Astrocyte (in vitro differentiated cells and primary cell): ENCODE data around the gene FBLN2. TPM values are rescaled to one million over a fixed set of nuclear protein-coding genes. Genes with fewer than 3 reads are reported as not detected.

Experiments
- DNase-seq: peaks from one replicate; pipeline ENCODE4 v3.0.0-alpha.2; 2010; ENCODE audit warnings: low read depth
- FAIRE-seq: peaks from 2 replicates; lab custom pipeline; 2011; peaks lifted over from hg19 to GRCh38; lab: Jason Lieb, UNC
- H2AFZ ChIP-seq: 2 replicates; pipeline ENCODE4 v1.6.0; 2012; ENCODE audit warnings: low read depth, low read length, inconsistent platforms
- H3K27ac ChIP-seq: 2 replicates; pipeline ENCODE4 v1.5.1; 2011; ENCODE audit warnings: low read depth, low read length, inconsistent platforms
- H3K27me3 ChIP-seq: 2 replicates; pipeline ENCODE4 v1.6.0; 2011; ENCODE audit warnings: low read length, inconsistent platforms; ENCODE audit not compliant: insufficient read depth
- H3K36me3 ChIP-seq: 2 replicates; pipeline ENCODE4 v1.5.1; 2011; ENCODE audit warnings: low read length, inconsistent platforms; ENCODE audit not compliant: insufficient read depth
- H3K4me1 ChIP-seq: 2 replicates; pipeline ENCODE4 v1.5.1; 2011; ENCODE audit warnings: low read length, inconsistent platforms; ENCODE audit not compliant: insufficient read depth
- H3K4me2 ChIP-seq: 2 replicates; pipeline ENCODE4 v1.6.0; 2012; ENCODE audit warnings: low read length, inconsistent platforms
- H3K4me3 ChIP-seq: 2 replicates; pipeline ENCODE4 v1.5.1; 2011; ENCODE audit warnings: low read depth, mild to moderate bottlenecking, low read length, inconsistent platforms; ENCODE audit not compliant: insufficient read depth
- H3K79me2 ChIP-seq: 2 replicates; pipeline ENCODE4 v1.6.0; 2012; ENCODE audit warnings: mild to moderate bottlenecking, low read length, inconsistent platforms; ENCODE audit not compliant: insufficient read depth
- H3K9ac ChIP-seq: 2 replicates; pipeline ENCODE4 v1.6.0; 2012; ENCODE audit warnings: mild to moderate bottlenecking, low read length, inconsistent platforms
- H3K9me3 ChIP-seq: 2 replicates; pipeline ENCODE4 v1.5.1; 2012; ENCODE audit warnings: low read depth, mild to moderate bottlenecking, low read length, inconsistent platforms; ENCODE audit not compliant: insufficient read depth
- H4K20me1 ChIP-seq: 2 replicates; pipeline ENCODE4 v1.6.0; 2012; ENCODE audit warnings: low read length, inconsistent platforms; ENCODE audit not compliant: insufficient read depth
- H3K27ac Mint-ChIP-seq: one replicate; pipeline ENCODE4 v1.8.0; 2021; ENCODE audit warnings: mild to moderate bottlenecking, mixed read lengths; ENCODE audit not compliant: unreplicated experiment
- H3K27me3 Mint-ChIP-seq: one replicate; pipeline ENCODE4 v1.8.0; 2021; ENCODE audit warnings: low read depth, mixed read lengths; ENCODE audit not compliant: unreplicated experiment
- H3K36me3 Mint-ChIP-seq: one replicate; pipeline ENCODE4 v1.8.0; 2021; ENCODE audit warnings: low read depth, mixed read lengths; ENCODE audit not compliant: unreplicated experiment
- H3K4me1 Mint-ChIP-seq: one replicate; pipeline ENCODE4 v1.8.0; 2021; ENCODE audit warnings: low read depth, mixed read lengths; ENCODE audit not compliant: unreplicated experiment
- H3K4me3 Mint-ChIP-seq: one replicate; pipeline ENCODE4 v1.8.0; 2021; ENCODE audit warnings: mild to moderate bottlenecking, moderate library complexity, mixed read lengths; ENCODE audit not compliant: unreplicated experiment
- H3K9me3 Mint-ChIP-seq: one replicate; pipeline ENCODE4 v1.8.0; 2021; ENCODE audit warnings: mild to moderate bottlenecking, mixed read lengths; ENCODE audit not compliant: unreplicated experiment
- CTCF ChIP-seq: IDR thresholded peaks from 2 replicates; pipeline ENCODE4 v1.5.1; 2011; ENCODE audit warnings: low read depth, mild to moderate bottlenecking, inconsistent platforms, low read length, moderate library complexity; ENCODE audit not compliant: insufficient read depth
- EZH2 ChIP-seq: IDR thresholded peaks from 2 replicates; pipeline ENCODE4 v1.6.1; 2012; ENCODE audit warnings: mild to moderate bottlenecking, low read length, inconsistent platforms; ENCODE audit not compliant: insufficient read depth
- total RNA-seq: library from RNA; stranded (reverse); gene quantifications from 2 replicates; pipeline ENCODE4 v1.2.1, GENCODE V29; 2021

The FBLN2 gene
- total RNA-seq, 1 donor from 2014 or later = 36.6 TPM

DNA sequence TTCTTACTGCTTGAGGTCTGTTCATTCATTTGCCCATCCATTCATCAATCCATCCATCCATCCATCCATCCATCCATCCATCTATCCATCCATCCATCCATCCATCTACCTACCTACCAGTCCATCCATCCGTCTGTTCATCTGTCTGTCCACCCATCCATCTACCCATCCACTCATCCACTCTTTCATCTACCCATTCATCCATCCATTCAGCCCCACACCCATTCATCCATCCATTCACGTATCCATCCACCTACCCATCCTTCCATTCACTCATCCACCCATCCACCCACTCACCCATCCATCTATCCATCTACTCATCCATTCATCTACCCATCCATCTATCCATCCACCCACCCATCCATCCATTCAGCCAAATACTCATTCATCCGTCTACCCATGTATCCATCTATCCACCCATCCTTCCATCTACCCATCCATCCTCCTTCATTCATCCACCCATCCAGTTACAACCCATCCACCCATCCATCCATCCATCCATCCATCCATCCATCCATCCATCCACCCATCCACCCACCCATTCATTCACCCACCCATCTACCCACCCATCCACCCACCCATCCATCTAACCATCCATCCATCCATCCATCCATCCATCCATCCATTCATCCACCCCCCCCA, 68.3 kb downstream of the FBLN2 start:
- H3K4me3 ChIP-seq = no peak overlapping the region
- H3K9ac ChIP-seq = no peak overlapping the region
- Mint-ChIP-seq H3K36me3 (peaks cover 17% of the 10 kb centered on the region), H3K27ac (no peak overlapping the region), H3K4me3 (no peak overlapping the region), H3K4me1 (no peaks in the 10 kb centered on the region), H3K9me3 (peaks cover 13% of the 10 kb centered on the region), H3K27me3 (peaks cover 29% of the 10 kb centered on the region)
- no peaks in the 10 kb centered on the region for H3K9me3 ChIP-seq
- no peaks in the 10 kb centered on the region for H3K4me1 ChIP-seq
- H3K27ac ChIP-seq = no peak overlapping the region
- DNase-seq (no peak), FAIRE-seq (no peak)
- H3K4me2 ChIP-seq = no peak overlapping the region
- no peaks in the 10 kb centered on the region for H4K20me1 ChIP-seq
- no peaks in the 10 kb centered on the region for H3K27me3 ChIP-seq
- no peak overlapping the region for H2AFZ ChIP-seq
- no peaks in the 10 kb centered on the region for H3K36me3 ChIP-seq
- no peaks in the 10 kb centered on the region for H3K79me2 ChIP-seq
- TF ChIP-seq EZH2 (no peak), CTCF (no peak)

GRCh38 chr3:13617981-13618380, 69.1 kb downstream of the FBLN2 start:
- no peaks in the 10 kb centered on the region for H3K36me3 ChIP-seq
- no peak overlapping the region for H3K9ac ChIP-seq
- Mint-ChIP-seq H3K9me3 (peaks cover 7% of the 10 kb centered on the region), H3K4me1 (peaks cover under 1% of the 10 kb centered on the region), H3K36me3 (peaks cover 18% of the 10 kb centered on the region), H3K4me3 (no peak overlapping the region), H3K27ac (no peak overlapping the region), H3K27me3 (peaks cover 29% of the 10 kb centered on the region)
- DNase-seq (no peak), FAIRE-seq (no peak)
- no peaks in the 10 kb centered on the region for H3K4me1 ChIP-seq
- no peaks in the 10 kb centered on the region for H3K9me3 ChIP-seq
- H3K27ac ChIP-seq = no peak overlapping the region
- no peak overlapping the region for H2AFZ ChIP-seq
- H4K20me1 ChIP-seq = no peaks in the 10 kb centered on the region
- no peaks in the 10 kb centered on the region for H3K27me3 ChIP-seq
- no peaks in the 10 kb centered on the region for H3K79me2 ChIP-seq
- no peak for TF ChIP-seq CTCF
- no peak for TF ChIP-seq EZH2
- no peak overlapping the region for H3K4me3 ChIP-seq
- no peak overlapping the region for H3K4me2 ChIP-seq

DNA sequence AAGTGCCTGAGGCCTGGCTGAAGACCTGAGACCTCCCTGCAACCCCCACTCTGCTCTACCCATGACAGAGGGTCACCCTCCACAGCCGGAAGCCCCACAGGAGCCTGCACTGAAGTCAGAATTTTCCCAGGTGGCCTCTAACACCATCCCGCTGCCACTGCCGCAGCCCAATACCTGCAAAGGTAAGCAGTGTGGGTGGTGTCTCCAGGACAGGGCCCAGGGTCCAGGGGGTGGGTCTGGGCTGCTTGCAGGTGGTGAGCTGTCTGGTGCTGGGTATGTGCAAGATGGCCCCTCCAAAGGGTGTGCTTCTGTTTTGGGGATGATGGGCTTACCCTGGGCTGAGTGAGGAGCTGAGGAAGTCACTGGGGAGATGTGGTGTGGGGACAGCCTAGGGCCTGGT, 69.9 kb downstream of the FBLN2 start:
- TF ChIP-seq CTCF (no peak), EZH2 (no peak)
- FAIRE-seq (no peak), DNase-seq (no peak)
- H3K36me3 Mint-ChIP-seq = peaks cover 20% of the 10 kb centered on the region
- no peaks in the 10 kb centered on the region for H3K9me3 ChIP-seq
- no peak overlapping the region for H3K27ac ChIP-seq
- no peak overlapping the region for H2AFZ ChIP-seq
- H4K20me1 ChIP-seq = no peaks in the 10 kb centered on the region
- no peak overlapping the region for H3K27ac Mint-ChIP-seq
- H3K27me3 ChIP-seq = no peaks in the 10 kb centered on the region
- no peak overlapping the region for H3K9ac ChIP-seq
- H3K4me1 Mint-ChIP-seq = peaks cover 6% of the 10 kb centered on the region
- no peaks in the 10 kb centered on the region for H3K79me2 ChIP-seq
- H3K4me2 ChIP-seq = no peak overlapping the region
- H3K9me3 Mint-ChIP-seq = peaks cover 6% of the 10 kb centered on the region
- H3K36me3 ChIP-seq = no peaks in the 10 kb centered on the region
- H3K4me1 ChIP-seq = no peaks in the 10 kb centered on the region
- no peak overlapping the region for H3K4me3 Mint-ChIP-seq
- H3K4me3 ChIP-seq = no peak overlapping the region
- peaks cover 29% of the 10 kb centered on the region for H3K27me3 Mint-ChIP-seq
